ENCODE results near the gene DCC.

- TF ChIP-seq, protein P1, sequence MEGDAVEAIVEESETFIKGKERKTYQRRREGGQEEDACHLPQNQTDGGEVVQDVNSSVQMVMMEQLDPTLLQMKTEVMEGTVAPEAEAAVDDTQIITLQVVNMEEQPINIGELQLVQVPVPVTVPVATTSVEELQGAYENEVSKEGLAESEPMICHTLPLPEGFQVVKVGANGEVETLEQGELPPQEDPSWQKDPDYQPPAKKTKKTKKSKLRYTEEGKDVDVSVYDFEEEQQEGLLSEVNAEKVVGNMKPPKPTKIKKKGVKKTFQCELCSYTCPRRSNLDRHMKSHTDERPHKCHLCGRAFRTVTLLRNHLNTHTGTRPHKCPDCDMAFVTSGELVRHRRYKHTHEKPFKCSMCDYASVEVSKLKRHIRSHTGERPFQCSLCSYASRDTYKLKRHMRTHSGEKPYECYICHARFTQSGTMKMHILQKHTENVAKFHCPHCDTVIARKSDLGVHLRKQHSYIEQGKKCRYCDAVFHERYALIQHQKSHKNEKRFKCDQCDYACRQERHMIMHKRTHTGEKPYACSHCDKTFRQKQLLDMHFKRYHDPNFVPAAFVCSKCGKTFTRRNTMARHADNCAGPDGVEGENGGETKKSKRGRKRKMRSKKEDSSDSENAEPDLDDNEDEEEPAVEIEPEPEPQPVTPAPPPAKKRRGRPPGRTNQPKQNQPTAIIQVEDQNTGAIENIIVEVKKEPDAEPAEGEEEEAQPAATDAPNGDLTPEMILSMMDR (IDR thresholded peaks at IDR 0.05) = no peak
- no peak for TF ChIP-seq EP300 (IDR thresholded peaks at IDR 0.05)
Measured at GRCh38 chr18:52738946-52739345, 398.9 kb downstream of the DCC start.
